Transverse colon (tissue), 4 donors: ENCODE results near the gene RASGEF1C.

ENCODE experiments used
- CTCF ChIP-seq, 5 experiments: fragments of 200-600 bp in 3 of 5; fragments of 450-650 bp in 2 of 5; sonication (generic) in 3 of 5; IDR thresholded peaks; 1 replicate in 2 of 5; 2 replicates in 3 of 5; pipeline ENCODE4 v1.5.1; 2016 to 2017; ENCODE audit warnings: antibody characterized with exemption in 5 of 5, inconsistent platforms in 3 of 5, mild to moderate bottlenecking in 2 of 5, moderate library complexity in 1 of 5
- POLR2A ChIP-seq: fragments of 450-650 bp; IDR thresholded peaks from one replicate; pipeline ENCODE4 v1.6.1; 2016; ENCODE audit warnings: antibody characterized with exemption, mild to moderate bottlenecking, moderate library complexity
- POLR2AphosphoS5 ChIP-seq, 3 donors: sonication (generic); formaldehyde crosslinking; IDR thresholded peaks; one replicate each; pipeline ENCODE4 v1.6.1; 2016; ENCODE audit warnings: antibody characterized with exemption in 3 of 3

GRCh38 chr5:180168758-180169157 is 40.3 kb downstream of the RASGEF1C start:
- TF ChIP-seq CTCF (IDR thresholded peaks at IDR 0.05) (no peak), POLR2A (no peak), POLR2AphosphoS5 (IDR thresholded peaks at IDR 0.05) (no peak)
